GM23338 (cell line): ENCODE data around the gene C1R. TPM values are rescaled to one million over a fixed set of nuclear protein-coding genes. Genes with fewer than 3 reads are reported as not detected.
A peak's percentile ranks its signal among the peaks of the same experiment; 100 is the strongest.

Experiments used
- ATAC-seq: fragments of 200-7000 bp; cut with Tn5 transposase; 3 replicates; pipeline ENCODE4 v1.9.1; 2020
- DNase-seq: peaks from one replicate; pipeline ENCODE4 v3.0.0-alpha.2; 2015; ENCODE audit warnings: low spot score
- H2AFZ ChIP-seq: fragments of 200-600 bp; sonication (generic); 2 replicates; pipeline ENCODE4 v1.8.0; 2016; ENCODE audit warnings: antibody characterized with exemption, mild to moderate bottlenecking, moderate library complexity
- H3F3A ChIP-seq: fragments of 200-600 bp; sonication (generic); replicated peaks from 2 replicates; pipeline ENCODE4 v1.8.0; 2017; ENCODE audit warnings: antibody characterized with exemption, mixed run types, low read depth
- H3K27ac ChIP-seq: fragments of 200-600 bp; sonication (generic); 2 replicates; pipeline ENCODE4 v1.6.1; 2016; ENCODE audit warnings: low read depth
- H3K27me3 ChIP-seq: fragments of 200-600 bp; sonication (generic); 2 replicates; pipeline ENCODE4 v1.8.0; 2016; ENCODE audit warnings: mild to moderate bottlenecking, mixed run types, moderate library complexity; ENCODE audit not compliant: insufficient read depth
- H3K36me3 ChIP-seq: fragments of 200-600 bp; sonication (generic); 2 replicates; pipeline ENCODE4 v1.8.0; 2016; ENCODE audit warnings: mild to moderate bottlenecking; ENCODE audit not compliant: insufficient read depth
- H3K4me1 ChIP-seq: fragments of 200-600 bp; sonication (generic); 2 replicates; pipeline ENCODE4 v1.8.0; 2016; ENCODE audit warnings: mild to moderate bottlenecking, moderate library complexity; ENCODE audit not compliant: insufficient read depth
- H3K4me2 ChIP-seq: fragments of 200-600 bp; sonication (generic); 2 replicates; pipeline ENCODE4 v1.7.1; 2017; ENCODE audit warnings: mixed run types
- H3K4me3 ChIP-seq: fragments of 200-600 bp; sonication (generic); 2 replicates; pipeline ENCODE4 v1.6.1; 2016; ENCODE audit warnings: mixed run types
- H3K79me2 ChIP-seq: fragments of 200-600 bp; sonication (generic); replicated peaks from 2 replicates; pipeline ENCODE4 v1.8.0; 2017; ENCODE audit warnings: mild to moderate bottlenecking; ENCODE audit not compliant: insufficient read depth
- H3K9me2 ChIP-seq: fragments of 200-600 bp; sonication (generic); 2 replicates; pipeline ENCODE4 v1.8.0; 2017; ENCODE audit not compliant: insufficient read depth
- H4K20me1 ChIP-seq: fragments of 200-600 bp; sonication (generic); replicated peaks from 2 replicates; pipeline ENCODE4 v1.8.0; 2017; ENCODE audit warnings: mild to moderate bottlenecking; ENCODE audit not compliant: insufficient read depth
- H3K27ac Mint-ChIP-seq: 2 replicates; pipeline ENCODE4 v1.8.0; 2020; ENCODE audit warnings: inconsistent platforms, mild to moderate bottlenecking, moderate library complexity, mixed read lengths
- H3K27me3 Mint-ChIP-seq: 3 replicates; pipeline ENCODE4 v1.8.0; 2022; ENCODE audit warnings: low read depth, mild to moderate bottlenecking, moderate library complexity, mixed read lengths, inconsistent platforms; ENCODE audit not compliant: insufficient read depth, poor library complexity
- H3K36me3 Mint-ChIP-seq: 3 replicates; pipeline ENCODE4 v1.8.0; 2021; ENCODE audit warnings: low read depth, mild to moderate bottlenecking, inconsistent platforms, moderate library complexity, mixed read lengths
- H3K4me1 Mint-ChIP-seq: 3 replicates; pipeline ENCODE4 v1.8.0; 2020; ENCODE audit warnings: mild to moderate bottlenecking, inconsistent platforms, mixed read lengths
- H3K4me3 Mint-ChIP-seq: 3 replicates; pipeline ENCODE4 v1.8.0; 2021; ENCODE audit warnings: moderate library complexity, mild to moderate bottlenecking, inconsistent platforms, mixed read lengths
- H3K9me3 Mint-ChIP-seq: 3 replicates; pipeline ENCODE4 v1.8.0; 2020; ENCODE audit warnings: moderate library complexity, mild to moderate bottlenecking, inconsistent platforms, mixed read lengths
- CREB1 ChIP-seq: fragments of 250-450 bp; sonication (Bioruptor Pico); IDR thresholded peaks from 2 replicates; pipeline ENCODE4 v1.5.0; 2020; ENCODE audit warnings: low read depth, mild to moderate bottlenecking, moderate library complexity
- EZH2 ChIP-seq: fragments of 200-600 bp; sonication (generic); IDR thresholded peaks from one replicate; pipeline ENCODE4 v1.8.0; 2017; ENCODE audit warnings: antibody characterized with exemption, mild to moderate bottlenecking, low read depth; ENCODE audit not compliant: unreplicated experiment
- EZH2phosphoT487 ChIP-seq: fragments of 200-600 bp; sonication (generic); IDR thresholded peaks from one replicate; pipeline ENCODE4 v1.8.1; 2018; ENCODE audit warnings: antibody characterized with exemption; ENCODE audit not compliant: unreplicated experiment
- NANOG ChIP-seq: IDR thresholded peaks from 2 replicates; pipeline ENCODE4 v1.6.1; 2016; ENCODE audit warnings: antibody characterized with exemption, borderline replicate concordance
- POLR2AphosphoS5 ChIP-seq: IDR thresholded peaks from 2 replicates; pipeline ENCODE4 v1.6.1; 2016; ENCODE audit warnings: antibody characterized with exemption, low read depth
- STAT1 ChIP-seq: IDR thresholded peaks from one replicate; pipeline ENCODE4 v1.6.1; 2016; ENCODE audit warnings: antibody characterized with exemption; ENCODE audit not compliant: unreplicated experiment
- ZNF114 ChIP-seq: fragments of 250-450 bp; sonication (Bioruptor Pico); IDR thresholded peaks from 2 replicates; pipeline ENCODE4 v1.5.0; 2020; ENCODE audit warnings: mild to moderate bottlenecking, moderate library complexity
- ZNF331 ChIP-seq: fragments of 250-450 bp; sonication (Bioruptor Pico); IDR thresholded peaks from 2 replicates; pipeline ENCODE4 v1.5.0; 2020; ENCODE audit warnings: low read depth, mild to moderate bottlenecking, moderate library complexity
- polyA plus RNA-seq: library from polyadenylated mRNA; unstranded; fragments of >200 nt; fragmentation: Nextera tagmentation; extraction: Ambion mirVana; gene quantifications from 2 replicates; pipeline ENCODE4 v1.2.1, GENCODE V29; 2016
- total RNA-seq: library from RNA; depleted of rRNA; stranded (reverse); fragments of >200 nt; shearing (Covaris generic); gene quantifications from 2 replicates; pipeline ENCODE4 v1.2.3, GENCODE V29; 2014
- TF ChIP-seq, protein P1 (sequence below): IDR thresholded peaks from 2 replicates; pipeline ENCODE4 v1.6.1; 2016; ENCODE audit warnings: antibody characterized with exemption
- TF ChIP-seq, protein P2 (sequence below), 2 experiments: fragments of 200-600 bp in 1 of 2; sonication (generic) in 1 of 2; conservative IDR thresholded peaks; 2 replicates each; pipeline versions ENCODE4 v1.5.1 to v1.6.1; 2016 to 2017; ENCODE audit warnings: antibody characterized with exemption in 2 of 2, low read depth in 2 of 2, mild to moderate bottlenecking in 2 of 2, moderate library complexity in 1 of 2

C1R gene
- total and polyA plus RNA-seq, 2 experiments from 2014 or later = 6.4 to 8.8 TPM

- H3K4me2 ChIP-seq = peak overlapping the region; percentile 56
- no peak for TF ChIP-seq ZNF331 (CRISPR knock-in tag)
- TF ChIP-seq NANOG = no peak
- no peak overlapping the region for H3K27ac Mint-ChIP-seq
These were observed 30.6 kb downstream of the C1R start for GRCh38 chr12:7061596-7061995.

DNA sequence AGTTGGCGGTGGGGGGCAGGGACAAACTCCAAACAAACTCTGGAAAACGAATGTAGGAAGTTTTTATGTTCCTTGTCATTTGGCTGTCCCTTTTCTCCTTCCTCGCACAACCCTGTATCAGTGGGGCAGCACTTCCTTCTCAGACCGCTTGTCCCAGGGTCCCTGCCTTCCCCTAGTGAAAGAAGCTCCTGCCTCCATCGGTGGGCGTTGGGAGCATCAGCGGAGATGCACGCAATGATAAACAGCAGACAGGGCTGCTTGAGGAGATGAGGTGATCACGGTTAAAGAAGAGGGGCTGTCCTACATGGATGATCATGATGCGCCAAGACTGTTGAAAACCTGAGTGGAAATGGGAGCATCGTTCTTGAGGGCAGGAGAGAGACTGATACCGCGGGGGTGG lies 31.1 kb downstream of the C1R start:
- H3K4me3 ChIP-seq = no peak overlapping the region
- peak overlapping the region; percentile 67 for H2AFZ ChIP-seq
- no peaks in the 10 kb centered on the region for H4K20me1 ChIP-seq
- no peak for TF ChIP-seq STAT1
- TF ChIP-seq NANOG = no peak
- TF ChIP-seq ZNF114 (CRISPR knock-in tag) = no peak
- TF ChIP-seq POLR2AphosphoS5 = no peak
- TF ChIP-seq, protein P1, sequence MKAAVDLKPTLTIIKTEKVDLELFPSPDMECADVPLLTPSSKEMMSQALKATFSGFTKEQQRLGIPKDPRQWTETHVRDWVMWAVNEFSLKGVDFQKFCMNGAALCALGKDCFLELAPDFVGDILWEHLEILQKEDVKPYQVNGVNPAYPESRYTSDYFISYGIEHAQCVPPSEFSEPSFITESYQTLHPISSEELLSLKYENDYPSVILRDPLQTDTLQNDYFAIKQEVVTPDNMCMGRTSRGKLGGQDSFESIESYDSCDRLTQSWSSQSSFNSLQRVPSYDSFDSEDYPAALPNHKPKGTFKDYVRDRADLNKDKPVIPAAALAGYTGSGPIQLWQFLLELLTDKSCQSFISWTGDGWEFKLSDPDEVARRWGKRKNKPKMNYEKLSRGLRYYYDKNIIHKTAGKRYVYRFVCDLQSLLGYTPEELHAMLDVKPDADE = no peak
- no peak for TF ChIP-seq CREB1 (CRISPR knock-in tag)
- no peak for TF ChIP-seq EZH2
- TF ChIP-seq, protein P2, sequence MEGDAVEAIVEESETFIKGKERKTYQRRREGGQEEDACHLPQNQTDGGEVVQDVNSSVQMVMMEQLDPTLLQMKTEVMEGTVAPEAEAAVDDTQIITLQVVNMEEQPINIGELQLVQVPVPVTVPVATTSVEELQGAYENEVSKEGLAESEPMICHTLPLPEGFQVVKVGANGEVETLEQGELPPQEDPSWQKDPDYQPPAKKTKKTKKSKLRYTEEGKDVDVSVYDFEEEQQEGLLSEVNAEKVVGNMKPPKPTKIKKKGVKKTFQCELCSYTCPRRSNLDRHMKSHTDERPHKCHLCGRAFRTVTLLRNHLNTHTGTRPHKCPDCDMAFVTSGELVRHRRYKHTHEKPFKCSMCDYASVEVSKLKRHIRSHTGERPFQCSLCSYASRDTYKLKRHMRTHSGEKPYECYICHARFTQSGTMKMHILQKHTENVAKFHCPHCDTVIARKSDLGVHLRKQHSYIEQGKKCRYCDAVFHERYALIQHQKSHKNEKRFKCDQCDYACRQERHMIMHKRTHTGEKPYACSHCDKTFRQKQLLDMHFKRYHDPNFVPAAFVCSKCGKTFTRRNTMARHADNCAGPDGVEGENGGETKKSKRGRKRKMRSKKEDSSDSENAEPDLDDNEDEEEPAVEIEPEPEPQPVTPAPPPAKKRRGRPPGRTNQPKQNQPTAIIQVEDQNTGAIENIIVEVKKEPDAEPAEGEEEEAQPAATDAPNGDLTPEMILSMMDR (conservative IDR thresholded peaks at IDR 0.05; ENCODE audit: low read depth in 2 of 2) = no peak
- no peak for TF ChIP-seq ZNF331 (CRISPR knock-in tag)
- no peak for TF ChIP-seq EZH2phosphoT487
- Mint-ChIP-seq H3K36me3 (no peaks in the 10 kb centered on the region), H3K9me3 (no peaks in the 10 kb centered on the region), H3K4me3 (peak overlapping the region; percentile 6; the same call in 1 of the 3 replicates), H3K27ac (no peak overlapping the region), H3K4me1 (peaks cover 18% of the 10 kb centered on the region), H3K27me3 (peaks cover 11% of the 10 kb centered on the region)
- DNase-seq = peak; percentile 26
- H3K9me2 ChIP-seq = no peaks in the 10 kb centered on the region
- peak; percentile 59 for ATAC-seq
- no peaks in the 10 kb centered on the region for H3K36me3 ChIP-seq
- no peaks in the 10 kb centered on the region for H3K27me3 ChIP-seq
- H3K79me2 ChIP-seq = no peaks in the 10 kb centered on the region
- peak overlapping the region; percentile 56 for H3K4me2 ChIP-seq
- H3F3A ChIP-seq = no peaks in the 10 kb centered on the region
- H3K4me1 ChIP-seq = peaks cover 8% of the 10 kb centered on the region
- no peak overlapping the region for H3K27ac ChIP-seq

More at GRCh38 chr12:7061596-7061995, 30.6 kb downstream of the C1R start:
- no peaks in the 10 kb centered on the region for H3K36me3 ChIP-seq
- peak overlapping the region; percentile 67 for H2AFZ ChIP-seq
- peaks cover 11% of the 10 kb centered on the region for H3K27me3 Mint-ChIP-seq
- H3K4me3 ChIP-seq = no peak overlapping the region
- ATAC-seq (no peak), DNase-seq (no peak)
- no peaks in the 10 kb centered on the region for H3K9me3 Mint-ChIP-seq
- H3K36me3 Mint-ChIP-seq = no peaks in the 10 kb centered on the region
- H3K4me1 Mint-ChIP-seq = peaks cover 18% of the 10 kb centered on the region
- H3K4me3 Mint-ChIP-seq = no peak overlapping the region; the same call in 2 of the 3 replicates
- peaks cover 8% of the 10 kb centered on the region for H3K4me1 ChIP-seq
- H4K20me1 ChIP-seq = no peaks in the 10 kb centered on the region
- H3K79me2 ChIP-seq = no peaks in the 10 kb centered on the region
- no peaks in the 10 kb centered on the region for H3K27me3 ChIP-seq
- no peaks in the 10 kb centered on the region for H3F3A ChIP-seq
- no peak overlapping the region for H3K27ac ChIP-seq
- H3K9me2 ChIP-seq = no peaks in the 10 kb centered on the region
